Mesenchymal stem cell (in vitro differentiated cells and primary cell): ENCODE results near the gene ZNF768.
"Not testable (repeated sequence)": the region's sequence is repeated elsewhere in the genome, so short reads cannot be mapped to it uniquely, and the experiment has no call there.

Experiments
- DNase-seq: peaks from one replicate; pipeline ENCODE4 v3.0.0-alpha.2; 2013
- H2AFZ ChIP-seq: one replicate; pipeline ENCODE4 v1.6.1; 2013; ENCODE audit warnings: low read depth, mild to moderate bottlenecking, control low read depth, inconsistent platforms, low read length, moderate library complexity
- H2AK5ac ChIP-seq: 2 replicates; pipeline ENCODE4 v1.6.1; 2013; ENCODE audit warnings: low read length, moderate library complexity, mild to moderate bottlenecking, inconsistent platforms; ENCODE audit not compliant: severe bottlenecking
- H2BK120ac ChIP-seq: one replicate; pipeline ENCODE4 v1.6.1; 2013; ENCODE audit warnings: low read depth, mild to moderate bottlenecking, inconsistent platforms, low read length, moderate library complexity
- H2BK12ac ChIP-seq, 2 experiments: one replicate each; pipeline ENCODE4 v1.6.1; 2013; ENCODE audit warnings: inconsistent platforms in 2 of 2, low read length in 2 of 2, mild to moderate bottlenecking in 2 of 2, moderate library complexity in 2 of 2, control low read depth in 1 of 2
- H2BK15ac ChIP-seq: one replicate; pipeline ENCODE4 v1.6.1; 2013; ENCODE audit warnings: mild to moderate bottlenecking, low read depth, inconsistent platforms; ENCODE audit not compliant: poor library complexity, severe bottlenecking
- H2BK5ac ChIP-seq: 2 replicates; pipeline ENCODE4 v1.6.1; 2013; ENCODE audit warnings: low read depth, mild to moderate bottlenecking, low read length, control low read depth, inconsistent platforms; ENCODE audit not compliant: poor library complexity, severe bottlenecking
- H3K14ac ChIP-seq, 2 experiments: one replicate each; pipeline ENCODE4 v1.6.1; 2013; ENCODE audit warnings: inconsistent platforms in 2 of 2, low read length in 2 of 2, control low read depth in 1 of 2, mild to moderate bottlenecking in 1 of 2, moderate library complexity in 1 of 2
- H3K18ac ChIP-seq, 2 experiments: one replicate each; pipeline ENCODE4 v1.6.1; 2013; ENCODE audit warnings: inconsistent platforms in 2 of 2, low read length in 2 of 2, control low read depth in 1 of 2, low read depth in 1 of 2, mild to moderate bottlenecking in 1 of 2
- H3K23ac ChIP-seq, 2 experiments: one replicate each; pipeline ENCODE4 v1.6.1; 2013; ENCODE audit warnings: inconsistent platforms in 2 of 2, low read length in 2 of 2, mild to moderate bottlenecking in 2 of 2, moderate library complexity in 2 of 2, control low read depth in 1 of 2
- H3K27ac ChIP-seq: 2 replicates; pipeline ENCODE4 v1.5.1; 2013; ENCODE audit warnings: mild to moderate bottlenecking, moderate library complexity, low read length, control low read depth, inconsistent platforms; ENCODE audit not compliant: poor library complexity, severe bottlenecking
- H3K27me3 ChIP-seq, 2 experiments: 2 replicates each; pipeline versions ENCODE4 v1.6.1 to v1.7.0; 2013; ENCODE audit warnings: low read length in 2 of 2, mild to moderate bottlenecking in 2 of 2, moderate library complexity in 2 of 2, control low read depth in 1 of 2, inconsistent platforms in 1 of 2; ENCODE audit not compliant: control insufficient read depth in 1 of 2, insufficient read depth in 1 of 2
- H3K36me3 ChIP-seq, 2 experiments: 2 replicates each; pipeline versions ENCODE4 v1.6.1 to v1.7.0; 2013; ENCODE audit warnings: low read length in 2 of 2, control low read depth in 1 of 2, inconsistent platforms in 1 of 2, low read depth in 1 of 2, mild to moderate bottlenecking in 1 of 2; ENCODE audit not compliant: insufficient read depth in 2 of 2, control insufficient read depth in 1 of 2
- H3K4ac ChIP-seq, 2 experiments: one replicate each; pipeline ENCODE4 v1.6.1; 2013; ENCODE audit warnings: inconsistent platforms in 2 of 2, low read length in 2 of 2, mild to moderate bottlenecking in 2 of 2, moderate library complexity in 2 of 2, control low read depth in 1 of 2, low read depth in 1 of 2
- H3K4me1 ChIP-seq: 2 replicates; pipeline ENCODE4 v1.6.1; 2013; ENCODE audit warnings: low read depth, low read length, control low read depth; ENCODE audit not compliant: control insufficient read depth, insufficient read depth
- H3K4me2 ChIP-seq: 2 replicates; pipeline ENCODE4 v1.6.1; 2013; ENCODE audit warnings: low read length, mild to moderate bottlenecking, inconsistent platforms; ENCODE audit not compliant: poor library complexity, severe bottlenecking
- H3K4me3 ChIP-seq, 2 experiments: 2 replicates each; pipeline versions ENCODE4 v1.5.1 to v1.7.0; 2013; ENCODE audit warnings: low read length in 2 of 2, mild to moderate bottlenecking in 2 of 2, control low read depth in 1 of 2, low read depth in 1 of 2; ENCODE audit not compliant: insufficient read depth in 1 of 2
- H3K79me1 ChIP-seq: replicated peaks from 2 replicates; pipeline ENCODE4 v1.6.1; 2013; ENCODE audit warnings: mild to moderate bottlenecking, control low read depth, low read length, inconsistent platforms; ENCODE audit not compliant: poor library complexity, severe bottlenecking
- H3K9ac ChIP-seq: 2 replicates; pipeline ENCODE4 v1.7.0; 2013; ENCODE audit warnings: mild to moderate bottlenecking, low read length, moderate library complexity
- H3K9me3 ChIP-seq: 2 replicates; pipeline ENCODE4 v1.7.0; 2013; ENCODE audit warnings: mild to moderate bottlenecking, low read length; ENCODE audit not compliant: control insufficient read depth
- H4K8ac ChIP-seq: one replicate; pipeline ENCODE4 v1.6.1; 2013; ENCODE audit warnings: inconsistent platforms, mild to moderate bottlenecking, low read length, moderate library complexity
- H4K91ac ChIP-seq: one replicate; pipeline ENCODE4 v1.6.1; 2013; ENCODE audit warnings: mild to moderate bottlenecking, low read length, inconsistent platforms
- WGBS: methylation state at CpG from one replicate; pipeline ENCODE4 v1.1.7; 2013; ENCODE audit warnings: mixed read lengths; 5-methylcytosine and 5-hydroxymethylcytosine counted together

Gene ZNF768

GRCh38 chr16:30539000-30539964 lies 12.9 kb upstream of the ZNF768 start:
- H3K23ac ChIP-seq = no peak overlapping the region
- peak overlapping the region; percentile 67 for H2AK5ac ChIP-seq
- no peak overlapping the region for H3K18ac ChIP-seq
- H2AFZ ChIP-seq = no peak overlapping the region
- no peaks in the 10 kb centered on the region for H3K27me3 ChIP-seq
- H3K79me1 ChIP-seq = peaks cover 8% of the 10 kb centered on the region
- no peak overlapping the region for H3K4me2 ChIP-seq
- no peaks in the 10 kb centered on the region for H3K9me3 ChIP-seq
- no peak overlapping the region for H2BK5ac ChIP-seq
- H2BK15ac ChIP-seq = peak overlapping the region; percentile 28
- H3K4me1 ChIP-seq = peaks cover 17% of the 10 kb centered on the region
- no peak overlapping the region for H3K4me3 ChIP-seq
- 90% methylated on average over 8 of the region's 8 CpGs for WGBS
- no peaks in the 10 kb centered on the region for H3K36me3 ChIP-seq
- H2BK12ac ChIP-seq = peak overlapping the region in 1 of 2 experiments; percentile 15
- no peak overlapping the region for H4K91ac ChIP-seq
- no peak overlapping the region for H3K9ac ChIP-seq
- no peak overlapping the region for H4K8ac ChIP-seq
- no peak for DNase-seq
- H3K27ac ChIP-seq = no peak overlapping the region
- no peak overlapping the region for H3K14ac ChIP-seq
- no peak overlapping the region for H2BK120ac ChIP-seq
- H3K4ac ChIP-seq = no peak overlapping the region

- H3K27me3 ChIP-seq, H3K14ac ChIP-seq, H3K4me2 ChIP-seq, H3K27ac ChIP-seq, H3K4me3 ChIP-seq, H2BK12ac ChIP-seq, H2BK120ac ChIP-seq, H3K23ac ChIP-seq, H2BK15ac ChIP-seq, H2AK5ac ChIP-seq, DNase-seq, H4K8ac ChIP-seq, H4K91ac ChIP-seq, H2AFZ ChIP-seq, H3K4ac ChIP-seq, H3K18ac ChIP-seq, H3K9me3 ChIP-seq, H2BK5ac ChIP-seq: not testable (repeated sequence)
- Histone ChIP-seq H3K79me1 (peaks cover 18% of the 10 kb centered on the region), H3K9ac (peak overlapping the region; percentile 97), H3K36me3 (peaks cover 12% of the 10 kb centered on the region in 2 experiments), H3K4me1 (peaks cover 20% of the 10 kb centered on the region)
- 97% methylated on average over 13 of the region's 13 CpGs for WGBS
Measured at GRCh38 chr16:30536391-30537024, 10.1 kb upstream of the ZNF768 start.

GRCh38 chr16:30535777-30536190 lies 9.4 kb upstream of the ZNF768 start:
- H3K4me3 ChIP-seq = peak overlapping the region in 1 of 2 experiments; percentile 89
- no peak overlapping the region for H2BK5ac ChIP-seq
- H3K18ac ChIP-seq = peak overlapping the region in 1 of 2 experiments; percentile 41
- H2AFZ ChIP-seq = peak overlapping the region; percentile 51
- H2BK120ac ChIP-seq = peak overlapping the region; percentile 87
- H3K27ac ChIP-seq = no peak overlapping the region
- H3K9me3 ChIP-seq = no peaks in the 10 kb centered on the region
- H2BK12ac ChIP-seq = peak overlapping the region in 1 of 2 experiments; percentile 85
- H3K27me3 ChIP-seq = no peaks in the 10 kb centered on the region
- H3K4me1 ChIP-seq = peaks cover 18% of the 10 kb centered on the region
- H3K4ac ChIP-seq = peak overlapping the region in 1 of 2 experiments; percentile 88
- H3K36me3 ChIP-seq = peaks cover 12 to 19% of the 10 kb centered on the region in 2 experiments
- H2BK15ac ChIP-seq = no peak overlapping the region
- peak overlapping the region; percentile 97 for H3K9ac ChIP-seq
- H2AK5ac ChIP-seq = peak overlapping the region; percentile 26
- peak; percentile 73 for DNase-seq
- H3K79me1 ChIP-seq = peaks cover 18% of the 10 kb centered on the region
- H3K14ac ChIP-seq = no peak overlapping the region
- WGBS = 41% methylated on average over 12 of the region's 12 CpGs
- no peak overlapping the region for H4K91ac ChIP-seq
- H3K4me2 ChIP-seq = peak overlapping the region; percentile 36
- peak overlapping the region; percentile 100 for H4K8ac ChIP-seq
- H3K23ac ChIP-seq = no peak overlapping the region
